Astrocyte (in vitro differentiated cells and primary cell): Measurements from ENCODE around the gene CA10. TPM values are rescaled to one million over a fixed set of nuclear protein-coding genes. Genes with fewer than 3 reads are reported as not detected.

Experiments
- DNase-seq: peaks from one replicate; pipeline ENCODE4 v3.0.0-alpha.2; 2010; ENCODE audit warnings: low read depth
- FAIRE-seq: peaks from 2 replicates; lab custom pipeline; 2011; peaks lifted over from hg19 to GRCh38; lab: Jason Lieb, UNC
- H2AFZ ChIP-seq: 2 replicates; pipeline ENCODE4 v1.6.0; 2012; ENCODE audit warnings: low read depth, low read length, inconsistent platforms
- H3K27ac ChIP-seq: 2 replicates; pipeline ENCODE4 v1.5.1; 2011; ENCODE audit warnings: low read depth, low read length, inconsistent platforms
- H3K27me3 ChIP-seq: 2 replicates; pipeline ENCODE4 v1.6.0; 2011; ENCODE audit warnings: low read length, inconsistent platforms; ENCODE audit not compliant: insufficient read depth
- H3K36me3 ChIP-seq: 2 replicates; pipeline ENCODE4 v1.5.1; 2011; ENCODE audit warnings: low read length, inconsistent platforms; ENCODE audit not compliant: insufficient read depth
- H3K4me1 ChIP-seq: 2 replicates; pipeline ENCODE4 v1.5.1; 2011; ENCODE audit warnings: low read length, inconsistent platforms; ENCODE audit not compliant: insufficient read depth
- H3K4me2 ChIP-seq: 2 replicates; pipeline ENCODE4 v1.6.0; 2012; ENCODE audit warnings: low read length, inconsistent platforms
- H3K4me3 ChIP-seq: 2 replicates; pipeline ENCODE4 v1.5.1; 2011; ENCODE audit warnings: low read depth, mild to moderate bottlenecking, low read length, inconsistent platforms; ENCODE audit not compliant: insufficient read depth
- H3K79me2 ChIP-seq: 2 replicates; pipeline ENCODE4 v1.6.0; 2012; ENCODE audit warnings: mild to moderate bottlenecking, low read length, inconsistent platforms; ENCODE audit not compliant: insufficient read depth
- H3K9ac ChIP-seq: 2 replicates; pipeline ENCODE4 v1.6.0; 2012; ENCODE audit warnings: mild to moderate bottlenecking, low read length, inconsistent platforms
- H3K9me3 ChIP-seq: 2 replicates; pipeline ENCODE4 v1.5.1; 2012; ENCODE audit warnings: low read depth, mild to moderate bottlenecking, low read length, inconsistent platforms; ENCODE audit not compliant: insufficient read depth
- H4K20me1 ChIP-seq: 2 replicates; pipeline ENCODE4 v1.6.0; 2012; ENCODE audit warnings: low read length, inconsistent platforms; ENCODE audit not compliant: insufficient read depth
- H3K27ac Mint-ChIP-seq: one replicate; pipeline ENCODE4 v1.8.0; 2021; ENCODE audit warnings: mild to moderate bottlenecking, mixed read lengths; ENCODE audit not compliant: unreplicated experiment
- H3K27me3 Mint-ChIP-seq: one replicate; pipeline ENCODE4 v1.8.0; 2021; ENCODE audit warnings: low read depth, mixed read lengths; ENCODE audit not compliant: unreplicated experiment
- H3K36me3 Mint-ChIP-seq: one replicate; pipeline ENCODE4 v1.8.0; 2021; ENCODE audit warnings: low read depth, mixed read lengths; ENCODE audit not compliant: unreplicated experiment
- H3K4me1 Mint-ChIP-seq: one replicate; pipeline ENCODE4 v1.8.0; 2021; ENCODE audit warnings: low read depth, mixed read lengths; ENCODE audit not compliant: unreplicated experiment
- H3K4me3 Mint-ChIP-seq: one replicate; pipeline ENCODE4 v1.8.0; 2021; ENCODE audit warnings: mild to moderate bottlenecking, moderate library complexity, mixed read lengths; ENCODE audit not compliant: unreplicated experiment
- H3K9me3 Mint-ChIP-seq: one replicate; pipeline ENCODE4 v1.8.0; 2021; ENCODE audit warnings: mild to moderate bottlenecking, mixed read lengths; ENCODE audit not compliant: unreplicated experiment
- CTCF ChIP-seq: IDR thresholded peaks from 2 replicates; pipeline ENCODE4 v1.5.1; 2011; ENCODE audit warnings: low read depth, mild to moderate bottlenecking, inconsistent platforms, low read length, moderate library complexity; ENCODE audit not compliant: insufficient read depth
- EZH2 ChIP-seq: IDR thresholded peaks from 2 replicates; pipeline ENCODE4 v1.6.1; 2012; ENCODE audit warnings: mild to moderate bottlenecking, low read length, inconsistent platforms; ENCODE audit not compliant: insufficient read depth
- total RNA-seq: library from RNA; stranded (reverse); gene quantifications from 2 replicates; pipeline ENCODE4 v1.2.1, GENCODE V29; 2021

Gene CA10
- total RNA-seq, 1 donor from 2014 or later = 0.43 TPM

GRCh38 chr17:51743477-51743876 lies 415.0 kb downstream of the CA10 start:
- Histone ChIP-seq H4K20me1 (no peaks in the 10 kb centered on the region), H3K36me3 (no peaks in the 10 kb centered on the region), H3K9me3 (no peaks in the 10 kb centered on the region), H3K4me2 (no peak overlapping the region), H3K9ac (no peak overlapping the region), H3K4me1 (no peaks in the 10 kb centered on the region), H2AFZ (no peak overlapping the region), H3K79me2 (no peaks in the 10 kb centered on the region), H3K4me3 (no peak overlapping the region), H3K27me3 (no peaks in the 10 kb centered on the region), H3K27ac (no peak overlapping the region)
- Mint-ChIP-seq H3K4me3 (no peak overlapping the region), H3K9me3 (no peaks in the 10 kb centered on the region), H3K27me3 (peaks cover 2% of the 10 kb centered on the region), H3K36me3 (no peaks in the 10 kb centered on the region), H3K4me1 (no peaks in the 10 kb centered on the region), H3K27ac (no peak overlapping the region)
- no peak for DNase-seq
- no peak for TF ChIP-seq EZH2
- no peak for TF ChIP-seq CTCF
- no peak for FAIRE-seq

- no peak for FAIRE-seq
- H3K27me3 Mint-ChIP-seq = peaks cover 2% of the 10 kb centered on the region
- H3K36me3 ChIP-seq = no peaks in the 10 kb centered on the region
- no peak for TF ChIP-seq EZH2
- TF ChIP-seq CTCF = no peak
- H3K9ac ChIP-seq = no peak overlapping the region
- no peaks in the 10 kb centered on the region for H3K9me3 ChIP-seq
- no peaks in the 10 kb centered on the region for H3K36me3 Mint-ChIP-seq
- no peak overlapping the region for H3K4me2 ChIP-seq
- no peaks in the 10 kb centered on the region for H4K20me1 ChIP-seq
- no peak overlapping the region for H2AFZ ChIP-seq
- no peak for DNase-seq
- H3K4me3 Mint-ChIP-seq = no peak overlapping the region
- H3K27ac Mint-ChIP-seq = no peak overlapping the region
- no peaks in the 10 kb centered on the region for H3K79me2 ChIP-seq
- H3K27me3 ChIP-seq = no peaks in the 10 kb centered on the region
- H3K4me3 ChIP-seq = no peak overlapping the region
- no peaks in the 10 kb centered on the region for H3K4me1 Mint-ChIP-seq
- no peaks in the 10 kb centered on the region for H3K9me3 Mint-ChIP-seq
- H3K4me1 ChIP-seq = no peaks in the 10 kb centered on the region
- no peak overlapping the region for H3K27ac ChIP-seq
These were observed 415.9 kb downstream of the CA10 start for GRCh38 chr17:51742571-51742970.

DNA sequence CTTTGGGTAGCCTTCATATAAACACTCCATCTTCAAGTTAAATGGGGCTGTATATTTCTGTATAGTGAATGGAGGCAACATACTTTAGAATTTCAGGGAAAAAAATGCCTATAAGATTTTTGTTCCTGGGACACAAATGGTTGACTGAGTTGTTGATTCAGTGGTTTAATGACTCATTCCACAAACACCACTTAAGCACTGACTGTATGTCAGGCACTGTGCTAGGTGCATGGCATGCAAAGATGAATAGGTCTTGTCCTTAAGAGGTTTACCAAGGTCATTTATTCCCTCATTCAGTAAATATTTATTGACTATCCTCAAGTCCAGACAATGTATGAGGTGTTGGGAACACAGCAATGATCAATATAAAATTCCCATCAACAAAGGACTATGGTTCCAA lies 417.1 kb downstream of the CA10 start:
- no peak overlapping the region for H3K27ac Mint-ChIP-seq
- Histone ChIP-seq H3K27ac (no peak overlapping the region), H3K9ac (no peak overlapping the region), H3K79me2 (no peaks in the 10 kb centered on the region), H3K4me2 (no peak overlapping the region), H3K27me3 (no peaks in the 10 kb centered on the region), H2AFZ (no peak overlapping the region), H3K9me3 (no peaks in the 10 kb centered on the region), H3K4me3 (no peak overlapping the region), H4K20me1 (no peaks in the 10 kb centered on the region), H3K4me1 (no peaks in the 10 kb centered on the region), H3K36me3 (no peaks in the 10 kb centered on the region)
- no peaks in the 10 kb centered on the region for H3K4me1 Mint-ChIP-seq
- DNase-seq (no peak), FAIRE-seq (no peak)
- H3K9me3 Mint-ChIP-seq = no peaks in the 10 kb centered on the region
- TF ChIP-seq EZH2 = no peak
- TF ChIP-seq CTCF = no peak
- no peak overlapping the region for H3K4me3 Mint-ChIP-seq
- H3K27me3 Mint-ChIP-seq = peaks cover 6% of the 10 kb centered on the region
- no peaks in the 10 kb centered on the region for H3K36me3 Mint-ChIP-seq
